ENCODE measurements around the gene PAPSS2.

- TF ChIP-seq, protein P1, sequence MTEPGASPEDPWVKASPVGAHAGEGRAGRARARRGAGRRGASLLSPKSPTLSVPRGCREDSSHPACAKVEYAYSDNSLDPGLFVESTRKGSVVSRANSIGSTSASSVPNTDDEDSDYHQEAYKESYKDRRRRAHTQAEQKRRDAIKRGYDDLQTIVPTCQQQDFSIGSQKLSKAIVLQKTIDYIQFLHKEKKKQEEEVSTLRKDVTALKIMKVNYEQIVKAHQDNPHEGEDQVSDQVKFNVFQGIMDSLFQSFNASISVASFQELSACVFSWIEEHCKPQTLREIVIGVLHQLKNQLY (CRISPR knock-in tag; IDR thresholded peaks at IDR 0.05), result no peak
- no peak for TF ChIP-seq E2F1 (CRISPR knock-in tag; IDR thresholded peaks at IDR 0.05)
- no peak for TF ChIP-seq MYBL2 (CRISPR knock-in tag; IDR thresholded peaks at IDR 0.05)
These were observed 17.9 kb downstream of the PAPSS2 start for GRCh38 chr10:87677595-87677994.

Measured in WTC11 (cell line).